GM10266 (cell line): Measurements from ENCODE around the gene GDPGP1.

ENCODE experiments used
- DNase-seq: peaks from one replicate; pipeline ENCODE4 v3.0.0; 2012; ENCODE audit errors: extremely low spot score
- CTCF ChIP-seq: IDR thresholded peaks from 2 replicates; pipeline ENCODE4 v1.5.1; 2012; ENCODE audit warnings: mild to moderate bottlenecking, low read depth; ENCODE audit not compliant: control insufficient read depth, insufficient read depth; ENCODE audit errors: missing control alignments

The GDPGP1 gene

GRCh38 chr15:90227816-90228772 is 5.9 kb upstream of the GDPGP1 start:
- no peak for DNase-seq
- no peak for TF ChIP-seq CTCF

GRCh38 chr15:90228960-90229359 is 5.0 kb upstream of the GDPGP1 start:
- DNase-seq: no peak
- TF ChIP-seq CTCF: no peak

GRCh38 chr15:90230071-90230494 is 3.9 kb upstream of the GDPGP1 start:
- TF ChIP-seq CTCF: no peak
- no peak for DNase-seq

GRCh38 chr15:90230610-90231009 is 3.4 kb upstream of the GDPGP1 start:
- no peak for DNase-seq
- TF ChIP-seq CTCF: no peak

- TF ChIP-seq CTCF: no peak
- peak; percentile 78 for DNase-seq
Measured at GRCh38 chr15:90231028-90232017, 2.7 kb upstream of the GDPGP1 start.

GRCh38 chr15:90232196-90232595 is 1.8 kb upstream of the GDPGP1 start:
- DNase-seq: no peak

More at GRCh38 chr15:90232196-90232595, 1.8 kb upstream of the GDPGP1 start:
- no peak for TF ChIP-seq CTCF
